IMR-90 (cell line): ENCODE measurements around the gene PHF11.

Experiments
- CEBPB ChIP-seq: IDR thresholded peaks from 2 replicates; pipeline ENCODE4 v1.6.1; 2012; ENCODE audit warnings: low read depth, low read length, improper control_type of control experiment
- CTCF ChIP-seq: conservative IDR thresholded peaks from 2 replicates; pipeline ENCODE4 v1.5.1; 2012; ENCODE audit warnings: mild to moderate bottlenecking, low read depth, low read length, improper control_type of control experiment
- ELK1 ChIP-seq: fragments of 150-350 bp; IDR thresholded peaks from 2 replicates; pipeline ENCODE4 v1.6.1; 2016; ENCODE audit warnings: low read depth, mild to moderate bottlenecking, low read length, moderate library complexity, borderline replicate concordance
- MXI1 ChIP-seq: IDR thresholded peaks from 2 replicates; pipeline ENCODE4 v1.6.1; 2012; ENCODE audit warnings: low read depth, mild to moderate bottlenecking, low read length, moderate library complexity, borderline replicate concordance
- POLR2A ChIP-seq: IDR thresholded peaks from 2 replicates; pipeline ENCODE4 v1.6.1; 2012; ENCODE audit warnings: mild to moderate bottlenecking, low read depth, low read length
- SMC3 ChIP-seq: fragments of 150-350 bp; IDR thresholded peaks from 2 replicates; pipeline ENCODE4 v1.6.1; 2016; ENCODE audit warnings: low read depth, mild to moderate bottlenecking, antibody characterized with exemption, low read length, moderate library complexity

- TF ChIP-seq CTCF (no peak), POLR2A (no peak), CEBPB (no peak), ELK1 (no peak), SMC3 (no peak), MXI1 (no peak)
These were observed 38.5 kb upstream of the PHF11 start for GRCh38 chr13:49457221-49457620.
